Mucosa of descending colon (tissue), 3 donors: ENCODE measurements around the gene ZNF280D. TPM values are rescaled to one million over a fixed set of nuclear protein-coding genes. Genes with fewer than 3 reads are reported as not detected.

Experiments
- ATAC-seq: fragments of 200-7000 bp; cut with Tn5 transposase; one replicate; pipeline ENCODE4 v1.9.1; 2020; ENCODE audit warnings: mild to moderate bottlenecking, moderate library complexity
- DNase-seq, 3 donors: peaks; one replicate each; pipeline ENCODE4 v3.0.0-alpha.2; 2020
- H3K36me3 ChIP-seq: fragments of 200-600 bp; one replicate; pipeline ENCODE4 v1.8.0; 2021; ENCODE audit warnings: low read depth, mild to moderate bottlenecking
- H3K4me1 ChIP-seq: fragments of 200-600 bp; one replicate; pipeline ENCODE4 v1.8.0; 2021; ENCODE audit warnings: low read depth, mild to moderate bottlenecking
- H3K4me3 ChIP-seq: fragments of 200-600 bp; one replicate; pipeline ENCODE4 v1.8.0; 2021; ENCODE audit warnings: mild to moderate bottlenecking
- H3K9me3 ChIP-seq: fragments of 200-600 bp; one replicate; pipeline ENCODE4 v1.8.0; 2021; ENCODE audit warnings: mild to moderate bottlenecking
- CTCF ChIP-seq: fragments of 200-600 bp; IDR thresholded peaks from one replicate; pipeline ENCODE4 v1.8.0; 2022; ENCODE audit warnings: antibody characterized with exemption, mild to moderate bottlenecking
- intact Hi-C, 2 donors: fragments of 100-400 bp; cut with DNase I in 1 of 2; cut with micrococcal nuclease in 1 of 2; formaldehyde crosslinking; loops; one replicate each; pipeline versions ENCODE4 v1.11.0 to v1.11.1; 2022; cut with DNase I, micrococcal nuclease
- total RNA-seq, 3 donors: library from RNA; stranded (reverse); fragmentation: NEBNext Ultra II Directional in 2 of 3; extraction: Animal tissue kit (Norgen Biotek cat#: 25700) in 2 of 3; gene quantifications; one replicate each; pipeline versions ENCODE4 v1.2.1 to v1.2.4, GENCODE V29; 2021 to 2023
- donor health status: DM: no; HTN: no; CAD: no; lungs with moderate emphysema.
- donor health status: DM: no; HTN: no; CAD: no.
- donor health status: DM: no; HTN: yes; CAD: no.

ZNF280D gene
- total RNA-seq, 3 donors from 2014 or later: 29.6 to 51.0 (median 39.8) TPM

- ATAC-seq (peak; percentile 4), DNase-seq (peak in 1 of 3 donors; percentile 21)
- Histone ChIP-seq H3K4me1 (peaks cover 26% of the 10 kb centered on the region), H3K4me3 (peak overlapping the region; percentile 54), H3K9me3 (no peaks in the 10 kb centered on the region), H3K36me3 (no peaks in the 10 kb centered on the region)
- intact Hi-C loops: loop anchor here in 1 of 2 donors (10.0 kb wide), 1 partner anchor 472 kb away; no protein-coding TSS in a partner anchor
- TF ChIP-seq CTCF: no peak
Observed at GRCh38 chr15:56732135-56732885, 999 bp downstream of the ZNF280D start.

- intact Hi-C loops: loop anchor here in 1 of 2 donors (10.0 kb wide), 1 partner anchor 473 kb away; no protein-coding TSS in a partner anchor
- Histone ChIP-seq H3K36me3 (no peaks in the 10 kb centered on the region), H3K9me3 (no peaks in the 10 kb centered on the region), H3K4me3 (no peak overlapping the region), H3K4me1 (peaks cover 20% of the 10 kb centered on the region)
- DNase-seq (no peak), ATAC-seq (no peak)
- no peak for TF ChIP-seq CTCF
Observed at GRCh38 chr15:56731548-56731947, 1.8 kb downstream of the ZNF280D start.

- Histone ChIP-seq H3K4me3 (no peak overlapping the region), H3K9me3 (no peaks in the 10 kb centered on the region), H3K36me3 (no peaks in the 10 kb centered on the region), H3K4me1 (peaks cover 24% of the 10 kb centered on the region)
- TF ChIP-seq CTCF: no peak
- DNase-seq (no peak), ATAC-seq (no peak)
- intact Hi-C loops: no loop called here
Observed at GRCh38 chr15:56729561-56729960, 3.7 kb downstream of the ZNF280D start.

- no peak for TF ChIP-seq CTCF
Observed at GRCh38 chr15:56725386-56725785, 7.9 kb downstream of the ZNF280D start.

GRCh38 chr15:56724232-56724631, 9.1 kb downstream of the ZNF280D start:
- DNase-seq: no peak
- no peak for ATAC-seq
- TF ChIP-seq CTCF: no peak
- Histone ChIP-seq H3K36me3 (no peaks in the 10 kb centered on the region), H3K4me1 (peaks cover 5% of the 10 kb centered on the region), H3K4me3 (no peak overlapping the region), H3K9me3 (no peaks in the 10 kb centered on the region)
- intact Hi-C loops: no loop called here

More at GRCh38 chr15:56725386-56725785, 7.9 kb downstream of the ZNF280D start:
- no peak for ATAC-seq
- DNase-seq: no peak
- H3K9me3 ChIP-seq: no peaks in the 10 kb centered on the region
- no peak overlapping the region for H3K4me3 ChIP-seq
- intact Hi-C loops: no loop called here
- peaks cover 7% of the 10 kb centered on the region for H3K4me1 ChIP-seq
- H3K36me3 ChIP-seq: no peaks in the 10 kb centered on the region
